Suprapubic skin (tissue), 4 donors: ENCODE data around the gene CTU1.

Experiments used
- EP300 ChIP-seq: sonication (generic); formaldehyde crosslinking; IDR thresholded peaks from one replicate; pipeline ENCODE4 v1.6.1; 2017; ENCODE audit warnings: antibody characterized with exemption
- POLR2A ChIP-seq, 2 donors: fragments of 450-650 bp; IDR thresholded peaks; one replicate each; pipeline ENCODE4 v1.6.1; 2017; ENCODE audit warnings: antibody characterized with exemption in 2 of 2, mild to moderate bottlenecking in 2 of 2, moderate library complexity in 2 of 2
- POLR2AphosphoS5 ChIP-seq, 3 donors: sonication (generic); formaldehyde crosslinking; IDR thresholded peaks; one replicate each; pipeline ENCODE4 v1.6.1; 2017; ENCODE audit warnings: antibody characterized with exemption in 3 of 3
- TF ChIP-seq, protein P1 (sequence below), 2 donors: fragments of 200-600 bp in 1 of 2; fragments of 450-650 bp in 1 of 2; sonication (generic) in 1 of 2; IDR thresholded peaks; one replicate each; pipeline ENCODE4 v1.5.1; 2016 to 2019; ENCODE audit warnings: antibody characterized with exemption in 2 of 2, mild to moderate bottlenecking in 1 of 2, moderate library complexity in 1 of 2

DNA sequence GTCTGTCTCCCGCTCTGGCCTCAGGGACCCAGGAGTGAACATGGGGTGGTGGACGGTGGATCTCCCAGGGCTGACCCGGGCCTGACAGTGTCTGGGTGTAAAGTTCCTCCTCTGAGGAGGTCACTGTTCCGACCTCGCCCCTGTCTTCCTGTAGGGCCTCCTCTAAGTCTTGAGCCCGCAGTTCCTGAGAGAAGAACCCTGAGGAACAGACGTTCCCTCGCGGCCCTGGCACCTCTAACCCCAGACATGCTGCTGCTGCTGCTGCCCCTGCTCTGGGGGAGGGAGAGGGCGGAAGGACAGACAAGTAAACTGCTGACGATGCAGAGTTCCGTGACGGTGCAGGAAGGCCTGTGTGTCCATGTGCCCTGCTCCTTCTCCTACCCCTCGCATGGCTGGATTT is 16.5 kb upstream of the CTU1 start, which contains the start of gene SIGLEC9:
- TF ChIP-seq POLR2A (IDR thresholded peaks at IDR 0.05) = no peak
- TF ChIP-seq, protein P1, sequence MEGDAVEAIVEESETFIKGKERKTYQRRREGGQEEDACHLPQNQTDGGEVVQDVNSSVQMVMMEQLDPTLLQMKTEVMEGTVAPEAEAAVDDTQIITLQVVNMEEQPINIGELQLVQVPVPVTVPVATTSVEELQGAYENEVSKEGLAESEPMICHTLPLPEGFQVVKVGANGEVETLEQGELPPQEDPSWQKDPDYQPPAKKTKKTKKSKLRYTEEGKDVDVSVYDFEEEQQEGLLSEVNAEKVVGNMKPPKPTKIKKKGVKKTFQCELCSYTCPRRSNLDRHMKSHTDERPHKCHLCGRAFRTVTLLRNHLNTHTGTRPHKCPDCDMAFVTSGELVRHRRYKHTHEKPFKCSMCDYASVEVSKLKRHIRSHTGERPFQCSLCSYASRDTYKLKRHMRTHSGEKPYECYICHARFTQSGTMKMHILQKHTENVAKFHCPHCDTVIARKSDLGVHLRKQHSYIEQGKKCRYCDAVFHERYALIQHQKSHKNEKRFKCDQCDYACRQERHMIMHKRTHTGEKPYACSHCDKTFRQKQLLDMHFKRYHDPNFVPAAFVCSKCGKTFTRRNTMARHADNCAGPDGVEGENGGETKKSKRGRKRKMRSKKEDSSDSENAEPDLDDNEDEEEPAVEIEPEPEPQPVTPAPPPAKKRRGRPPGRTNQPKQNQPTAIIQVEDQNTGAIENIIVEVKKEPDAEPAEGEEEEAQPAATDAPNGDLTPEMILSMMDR (IDR thresholded peaks at IDR 0.05) = no peak
- no peak for TF ChIP-seq EP300
- no peak for TF ChIP-seq POLR2AphosphoS5 (IDR thresholded peaks at IDR 0.05)
